Measurements from ENCODE around the gene SLAIN2.

Gene SLAIN2

GRCh38 chr4:48360285-48361011 is 19.1 kb downstream of the SLAIN2 start:
- no peak for TF ChIP-seq SIN3A (IDR thresholded peaks at IDR 0.05; ENCODE audit: borderline replicate concordance, insufficient read depth, low read length)

- TF ChIP-seq FOXP2 (optimal IDR thresholded peaks at IDR 0.05; ENCODE audit: borderline replicate concordance, extremely low read depth, extremely low read length, insufficient read depth) (no peak), TAF1 (IDR thresholded peaks at IDR 0.05; ENCODE audit: borderline replicate concordance, insufficient read depth, low read length) (no peak), SIN3A (IDR thresholded peaks at IDR 0.05; ENCODE audit: borderline replicate concordance, insufficient read depth, low read length) (no peak), POLR2AphosphoS5 (IDR thresholded peaks at IDR 0.05; ENCODE audit: low read depth, low read length) (no peak)
- TF ChIP-seq, protein P1, sequence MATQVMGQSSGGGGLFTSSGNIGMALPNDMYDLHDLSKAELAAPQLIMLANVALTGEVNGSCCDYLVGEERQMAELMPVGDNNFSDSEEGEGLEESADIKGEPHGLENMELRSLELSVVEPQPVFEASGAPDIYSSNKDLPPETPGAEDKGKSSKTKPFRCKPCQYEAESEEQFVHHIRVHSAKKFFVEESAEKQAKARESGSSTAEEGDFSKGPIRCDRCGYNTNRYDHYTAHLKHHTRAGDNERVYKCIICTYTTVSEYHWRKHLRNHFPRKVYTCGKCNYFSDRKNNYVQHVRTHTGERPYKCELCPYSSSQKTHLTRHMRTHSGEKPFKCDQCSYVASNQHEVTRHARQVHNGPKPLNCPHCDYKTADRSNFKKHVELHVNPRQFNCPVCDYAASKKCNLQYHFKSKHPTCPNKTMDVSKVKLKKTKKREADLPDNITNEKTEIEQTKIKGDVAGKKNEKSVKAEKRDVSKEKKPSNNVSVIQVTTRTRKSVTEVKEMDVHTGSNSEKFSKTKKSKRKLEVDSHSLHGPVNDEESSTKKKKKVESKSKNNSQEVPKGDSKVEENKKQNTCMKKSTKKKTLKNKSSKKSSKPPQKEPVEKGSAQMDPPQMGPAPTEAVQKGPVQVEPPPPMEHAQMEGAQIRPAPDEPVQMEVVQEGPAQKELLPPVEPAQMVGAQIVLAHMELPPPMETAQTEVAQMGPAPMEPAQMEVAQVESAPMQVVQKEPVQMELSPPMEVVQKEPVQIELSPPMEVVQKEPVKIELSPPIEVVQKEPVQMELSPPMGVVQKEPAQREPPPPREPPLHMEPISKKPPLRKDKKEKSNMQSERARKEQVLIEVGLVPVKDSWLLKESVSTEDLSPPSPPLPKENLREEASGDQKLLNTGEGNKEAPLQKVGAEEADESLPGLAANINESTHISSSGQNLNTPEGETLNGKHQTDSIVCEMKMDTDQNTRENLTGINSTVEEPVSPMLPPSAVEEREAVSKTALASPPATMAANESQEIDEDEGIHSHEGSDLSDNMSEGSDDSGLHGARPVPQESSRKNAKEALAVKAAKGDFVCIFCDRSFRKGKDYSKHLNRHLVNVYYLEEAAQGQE (IDR thresholded peaks at IDR 0.05; ENCODE audit: insufficient read depth in 1 of 2, low read depth in 2 of 2, low read length in 2 of 2) = no peak
Observed at GRCh38 chr4:48361012-48361400, 19.7 kb downstream of the SLAIN2 start.

DNA sequence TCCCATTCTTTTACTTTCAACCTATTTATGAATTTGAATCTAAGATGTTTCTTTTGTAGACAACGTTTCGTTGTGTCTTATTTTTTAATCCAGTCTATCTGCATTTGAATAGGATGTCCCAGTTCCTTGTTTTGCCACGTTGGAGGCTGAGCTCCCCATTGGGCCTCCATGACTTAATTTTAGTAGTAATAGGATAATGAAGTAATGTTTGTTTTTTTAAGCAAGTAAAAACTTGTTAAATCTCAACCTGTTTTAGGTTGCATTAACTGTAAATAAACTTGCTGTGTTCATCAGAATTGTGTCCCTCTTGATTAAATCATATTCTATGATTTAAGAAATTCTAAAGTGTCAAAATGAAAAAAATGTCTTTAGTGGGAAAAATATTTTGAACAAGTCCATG is 25.3 kb downstream of the SLAIN2 start:
- TF ChIP-seq, protein P1 (IDR thresholded peaks at IDR 0.05; ENCODE audit: insufficient read depth in 1 of 2, low read depth in 2 of 2, low read length in 2 of 2) = no peak
- TF ChIP-seq SIN3A (IDR thresholded peaks at IDR 0.05; ENCODE audit: borderline replicate concordance, insufficient read depth, low read length) (no peak), TAF1 (IDR thresholded peaks at IDR 0.05; ENCODE audit: borderline replicate concordance, insufficient read depth, low read length) (no peak), POLR2AphosphoS5 (IDR thresholded peaks at IDR 0.05; ENCODE audit: low read depth, low read length) (no peak), FOXP2 (optimal IDR thresholded peaks at IDR 0.05; ENCODE audit: borderline replicate concordance, extremely low read depth, extremely low read length, insufficient read depth) (no peak)

GRCh38 chr4:48367016-48367415 is 25.7 kb downstream of the SLAIN2 start:
- no peak for TF ChIP-seq TAF1 (IDR thresholded peaks at IDR 0.05; ENCODE audit: borderline replicate concordance, insufficient read depth, low read length)
- TF ChIP-seq, protein P1 (IDR thresholded peaks at IDR 0.05; ENCODE audit: insufficient read depth in 1 of 2, low read depth in 2 of 2, low read length in 2 of 2) = no peak
- no peak for TF ChIP-seq POLR2AphosphoS5 (IDR thresholded peaks at IDR 0.05; ENCODE audit: low read depth, low read length)
- no peak for TF ChIP-seq SIN3A (IDR thresholded peaks at IDR 0.05; ENCODE audit: borderline replicate concordance, insufficient read depth, low read length)
- no peak for TF ChIP-seq FOXP2 (optimal IDR thresholded peaks at IDR 0.05; ENCODE audit: borderline replicate concordance, extremely low read depth, extremely low read length, insufficient read depth)

DNA sequence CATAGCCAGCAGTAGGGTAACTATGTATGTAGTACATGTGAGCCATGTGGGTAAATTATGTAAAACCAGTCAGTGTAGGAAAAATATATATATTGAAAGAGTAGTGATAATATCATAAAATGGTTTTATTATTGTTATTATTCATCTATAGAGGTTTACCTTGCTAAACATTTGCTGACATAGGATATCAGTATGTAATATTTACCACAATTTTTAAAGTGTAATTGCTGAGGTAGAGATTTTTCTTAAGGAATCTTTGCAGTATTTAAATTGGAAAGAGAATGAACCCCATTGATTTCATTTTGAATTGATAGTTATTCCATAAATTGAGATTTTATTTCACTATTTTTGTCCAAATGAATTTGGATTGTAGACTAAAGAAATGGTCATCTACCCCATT is 27.1 kb downstream of the SLAIN2 start:
- TF ChIP-seq FOXP2 (optimal IDR thresholded peaks at IDR 0.05; ENCODE audit: borderline replicate concordance, extremely low read depth, extremely low read length, insufficient read depth) (no peak), SIN3A (IDR thresholded peaks at IDR 0.05; ENCODE audit: borderline replicate concordance, insufficient read depth, low read length) (no peak), TAF1 (IDR thresholded peaks at IDR 0.05; ENCODE audit: borderline replicate concordance, insufficient read depth, low read length) (no peak), POLR2AphosphoS5 (IDR thresholded peaks at IDR 0.05; ENCODE audit: low read depth, low read length) (no peak)
- TF ChIP-seq, protein P1 (IDR thresholded peaks at IDR 0.05; ENCODE audit: insufficient read depth in 1 of 2, low read depth in 2 of 2, low read length in 2 of 2) = no peak

All from PFSK-1 (cell line).